ENCODE data around the gene FHOD3. TPM values are rescaled to one million over a fixed set of nuclear protein-coding genes. Genes with fewer than 3 reads are reported as not detected.

FHOD3 gene
- total and polyA plus RNA-seq, 2 experiments from 2014 or later, result 2.7 to 8.7 TPM

GRCh38 chr18:36484591-36484990, 187.1 kb downstream of the FHOD3 start (continued):
- TF ChIP-seq, protein P1, sequence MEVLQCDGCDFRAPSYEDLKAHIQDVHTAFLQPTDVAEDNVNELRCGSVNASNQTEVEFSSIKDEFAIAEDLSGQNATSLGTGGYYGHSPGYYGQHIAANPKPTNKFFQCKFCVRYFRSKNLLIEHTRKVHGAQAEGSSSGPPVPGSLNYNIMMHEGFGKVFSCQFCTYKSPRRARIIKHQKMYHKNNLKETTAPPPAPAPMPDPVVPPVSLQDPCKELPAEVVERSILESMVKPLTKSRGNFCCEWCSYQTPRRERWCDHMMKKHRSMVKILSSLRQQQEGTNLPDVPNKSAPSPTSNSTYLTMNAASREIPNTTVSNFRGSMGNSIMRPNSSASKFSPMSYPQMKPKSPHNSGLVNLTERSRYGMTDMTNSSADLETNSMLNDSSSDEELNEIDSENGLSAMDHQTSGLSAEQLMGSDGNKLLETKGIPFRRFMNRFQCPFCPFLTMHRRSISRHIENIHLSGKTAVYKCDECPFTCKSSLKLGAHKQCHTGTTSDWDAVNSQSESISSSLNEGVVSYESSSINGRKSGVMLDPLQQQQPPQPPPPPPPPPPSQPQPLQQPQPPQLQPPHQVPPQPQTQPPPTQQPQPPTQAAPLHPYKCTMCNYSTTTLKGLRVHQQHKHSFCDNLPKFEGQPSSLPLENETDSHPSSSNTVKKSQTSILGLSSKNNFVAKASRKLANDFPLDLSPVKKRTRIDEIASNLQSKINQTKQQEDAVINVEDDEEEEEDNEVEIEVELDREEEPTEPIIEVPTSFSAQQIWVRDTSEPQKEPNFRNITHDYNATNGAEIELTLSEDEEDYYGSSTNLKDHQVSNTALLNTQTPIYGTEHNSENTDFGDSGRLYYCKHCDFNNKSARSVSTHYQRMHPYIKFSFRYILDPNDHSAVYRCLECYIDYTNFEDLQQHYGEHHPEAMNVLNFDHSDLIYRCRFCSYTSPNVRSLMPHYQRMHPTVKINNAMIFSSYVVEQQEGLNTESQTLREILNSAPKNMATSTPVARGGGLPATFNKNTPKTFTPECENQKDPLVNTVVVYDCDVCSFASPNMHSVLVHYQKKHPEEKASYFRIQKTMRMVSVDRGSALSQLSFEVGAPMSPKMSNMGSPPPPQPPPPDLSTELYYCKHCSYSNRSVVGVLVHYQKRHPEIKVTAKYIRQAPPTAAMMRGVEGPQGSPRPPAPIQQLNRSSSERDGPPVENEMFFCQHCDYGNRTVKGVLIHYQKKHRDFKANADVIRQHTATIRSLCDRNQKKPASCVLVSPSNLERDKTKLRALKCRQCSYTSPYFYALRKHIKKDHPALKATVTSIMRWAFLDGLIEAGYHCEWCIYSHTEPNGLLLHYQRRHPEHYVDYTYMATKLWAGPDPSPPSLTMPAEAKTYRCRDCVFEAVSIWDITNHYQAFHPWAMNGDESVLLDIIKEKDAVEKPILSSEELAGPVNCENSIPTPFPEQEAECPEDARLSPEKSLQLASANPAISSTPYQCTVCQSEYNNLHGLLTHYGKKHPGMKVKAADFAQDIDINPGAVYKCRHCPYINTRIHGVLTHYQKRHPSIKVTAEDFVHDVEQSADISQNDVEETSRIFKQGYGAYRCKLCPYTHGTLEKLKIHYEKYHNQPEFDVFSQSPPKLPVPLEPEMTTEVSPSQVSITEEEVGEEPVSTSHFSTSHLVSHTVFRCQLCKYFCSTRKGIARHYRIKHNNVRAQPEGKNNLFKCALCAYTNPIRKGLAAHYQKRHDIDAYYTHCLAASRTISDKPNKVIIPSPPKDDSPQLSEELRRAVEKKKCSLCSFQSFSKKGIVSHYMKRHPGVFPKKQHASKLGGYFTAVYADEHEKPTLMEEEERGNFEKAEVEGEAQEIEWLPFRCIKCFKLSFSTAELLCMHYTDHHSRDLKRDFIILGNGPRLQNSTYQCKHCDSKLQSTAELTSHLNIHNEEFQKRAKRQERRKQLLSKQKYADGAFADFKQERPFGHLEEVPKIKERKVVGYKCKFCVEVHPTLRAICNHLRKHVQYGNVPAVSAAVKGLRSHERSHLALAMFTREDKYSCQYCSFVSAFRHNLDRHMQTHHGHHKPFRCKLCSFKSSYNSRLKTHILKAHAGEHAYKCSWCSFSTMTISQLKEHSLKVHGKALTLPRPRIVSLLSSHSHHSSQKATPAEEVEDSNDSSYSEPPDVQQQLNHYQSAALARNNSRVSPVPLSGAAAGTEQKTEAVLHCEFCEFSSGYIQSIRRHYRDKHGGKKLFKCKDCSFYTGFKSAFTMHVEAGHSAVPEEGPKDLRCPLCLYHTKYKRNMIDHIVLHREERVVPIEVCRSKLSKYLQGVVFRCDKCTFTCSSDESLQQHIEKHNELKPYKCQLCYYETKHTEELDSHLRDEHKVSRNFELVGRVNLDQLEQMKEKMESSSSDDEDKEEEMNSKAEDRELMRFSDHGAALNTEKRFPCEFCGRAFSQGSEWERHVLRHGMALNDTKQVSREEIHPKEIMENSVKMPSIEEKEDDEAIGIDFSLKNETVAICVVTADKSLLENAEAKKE (CRISPR knock-in tag; IDR thresholded peaks at IDR 0.05), result no peak
- no peak for TF ChIP-seq ZNF331 (CRISPR knock-in tag; IDR thresholded peaks at IDR 0.05; ENCODE audit: low read depth)
- TF ChIP-seq, protein P2, sequence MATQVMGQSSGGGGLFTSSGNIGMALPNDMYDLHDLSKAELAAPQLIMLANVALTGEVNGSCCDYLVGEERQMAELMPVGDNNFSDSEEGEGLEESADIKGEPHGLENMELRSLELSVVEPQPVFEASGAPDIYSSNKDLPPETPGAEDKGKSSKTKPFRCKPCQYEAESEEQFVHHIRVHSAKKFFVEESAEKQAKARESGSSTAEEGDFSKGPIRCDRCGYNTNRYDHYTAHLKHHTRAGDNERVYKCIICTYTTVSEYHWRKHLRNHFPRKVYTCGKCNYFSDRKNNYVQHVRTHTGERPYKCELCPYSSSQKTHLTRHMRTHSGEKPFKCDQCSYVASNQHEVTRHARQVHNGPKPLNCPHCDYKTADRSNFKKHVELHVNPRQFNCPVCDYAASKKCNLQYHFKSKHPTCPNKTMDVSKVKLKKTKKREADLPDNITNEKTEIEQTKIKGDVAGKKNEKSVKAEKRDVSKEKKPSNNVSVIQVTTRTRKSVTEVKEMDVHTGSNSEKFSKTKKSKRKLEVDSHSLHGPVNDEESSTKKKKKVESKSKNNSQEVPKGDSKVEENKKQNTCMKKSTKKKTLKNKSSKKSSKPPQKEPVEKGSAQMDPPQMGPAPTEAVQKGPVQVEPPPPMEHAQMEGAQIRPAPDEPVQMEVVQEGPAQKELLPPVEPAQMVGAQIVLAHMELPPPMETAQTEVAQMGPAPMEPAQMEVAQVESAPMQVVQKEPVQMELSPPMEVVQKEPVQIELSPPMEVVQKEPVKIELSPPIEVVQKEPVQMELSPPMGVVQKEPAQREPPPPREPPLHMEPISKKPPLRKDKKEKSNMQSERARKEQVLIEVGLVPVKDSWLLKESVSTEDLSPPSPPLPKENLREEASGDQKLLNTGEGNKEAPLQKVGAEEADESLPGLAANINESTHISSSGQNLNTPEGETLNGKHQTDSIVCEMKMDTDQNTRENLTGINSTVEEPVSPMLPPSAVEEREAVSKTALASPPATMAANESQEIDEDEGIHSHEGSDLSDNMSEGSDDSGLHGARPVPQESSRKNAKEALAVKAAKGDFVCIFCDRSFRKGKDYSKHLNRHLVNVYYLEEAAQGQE (IDR thresholded peaks at IDR 0.05; ENCODE audit: unreplicated experiment), result no peak
- TF ChIP-seq STAT1 (IDR thresholded peaks at IDR 0.05; ENCODE audit: unreplicated experiment), result no peak
- TF ChIP-seq, protein P3, sequence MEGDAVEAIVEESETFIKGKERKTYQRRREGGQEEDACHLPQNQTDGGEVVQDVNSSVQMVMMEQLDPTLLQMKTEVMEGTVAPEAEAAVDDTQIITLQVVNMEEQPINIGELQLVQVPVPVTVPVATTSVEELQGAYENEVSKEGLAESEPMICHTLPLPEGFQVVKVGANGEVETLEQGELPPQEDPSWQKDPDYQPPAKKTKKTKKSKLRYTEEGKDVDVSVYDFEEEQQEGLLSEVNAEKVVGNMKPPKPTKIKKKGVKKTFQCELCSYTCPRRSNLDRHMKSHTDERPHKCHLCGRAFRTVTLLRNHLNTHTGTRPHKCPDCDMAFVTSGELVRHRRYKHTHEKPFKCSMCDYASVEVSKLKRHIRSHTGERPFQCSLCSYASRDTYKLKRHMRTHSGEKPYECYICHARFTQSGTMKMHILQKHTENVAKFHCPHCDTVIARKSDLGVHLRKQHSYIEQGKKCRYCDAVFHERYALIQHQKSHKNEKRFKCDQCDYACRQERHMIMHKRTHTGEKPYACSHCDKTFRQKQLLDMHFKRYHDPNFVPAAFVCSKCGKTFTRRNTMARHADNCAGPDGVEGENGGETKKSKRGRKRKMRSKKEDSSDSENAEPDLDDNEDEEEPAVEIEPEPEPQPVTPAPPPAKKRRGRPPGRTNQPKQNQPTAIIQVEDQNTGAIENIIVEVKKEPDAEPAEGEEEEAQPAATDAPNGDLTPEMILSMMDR (conservative IDR thresholded peaks at IDR 0.05; ENCODE audit: low read depth in 2 of 2), result no peak
